ENCODE measurements around the gene EZR. TPM values are rescaled to one million over a fixed set of nuclear protein-coding genes. Genes with fewer than 3 reads are reported as not detected.

The EZR gene
- polyA plus RNA-seq, 3 donors: 68.1 to 95.8 (median 86.3) TPM

DNA sequence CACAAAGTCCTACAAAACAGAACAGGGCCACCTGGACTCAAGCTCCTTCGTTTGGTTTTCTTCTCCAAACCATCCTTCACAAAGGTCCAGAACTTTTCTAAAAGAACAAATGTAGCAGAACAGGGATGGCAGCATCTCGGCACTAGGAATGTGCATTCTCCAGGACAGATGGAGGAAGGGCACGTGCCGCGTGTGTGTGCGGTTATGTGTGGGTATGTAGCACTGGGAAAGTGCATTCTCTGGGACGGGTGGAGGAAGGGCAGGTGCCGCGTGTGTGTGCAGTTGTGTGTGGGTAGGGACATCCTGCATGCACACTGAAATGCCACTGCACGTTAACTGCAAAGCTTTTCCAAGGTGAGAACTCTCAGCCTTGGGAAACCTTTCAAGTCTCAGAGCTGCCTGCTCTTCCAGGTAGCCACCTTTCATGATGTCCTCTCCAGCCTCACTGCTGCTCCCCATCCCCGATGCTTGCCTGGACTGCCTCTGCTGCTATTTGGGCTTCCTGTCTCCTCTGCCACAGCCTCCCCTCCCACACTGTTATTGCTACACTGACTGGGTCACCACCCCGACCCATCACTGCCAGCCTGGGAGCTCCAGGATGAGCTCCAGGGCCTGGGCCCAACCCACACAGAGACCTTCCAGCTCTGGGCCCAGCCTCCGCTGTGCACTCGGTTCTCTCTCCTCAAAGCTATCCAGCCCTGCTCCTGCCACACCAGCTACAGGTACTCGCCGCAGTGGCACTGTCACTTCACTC lies 47.6 kb downstream of the EZR start:
- Histone ChIP-seq H2AFZ (ENCODE audit: insufficient read depth, low read depth, low read length, poor library complexity, severe bottlenecking) (no peak overlapping the region), H3K79me2 (ENCODE audit: insufficient read depth, low read length) (no peaks in the 10 kb centered on the region), H3K4me3 (replicated peaks in 1 of 3; ENCODE audit: low read depth in 2 of 3, low read length in 3 of 3) (no peak overlapping the region), H3K4me1 (ENCODE audit: control insufficient read depth in 1 of 2, insufficient read depth in 2 of 2, low read length in 2 of 2) (no peaks in the 10 kb centered on the region), H3K36me3 (replicated peaks in 1 of 2; ENCODE audit: control insufficient read depth in 1 of 2, insufficient read depth in 2 of 2, low read length in 2 of 2) (peaks cover 96 to 100% of the 10 kb centered on the region in 2 donors), H3K27me3 (ENCODE audit: control insufficient read depth in 2 of 2, insufficient read depth in 2 of 2, low read length in 2 of 2) (no peaks in the 10 kb centered on the region), H3K4me2 (replicated peaks; ENCODE audit: extremely low read depth, low read length, poor library complexity, severe bottlenecking) (no peak overlapping the region), H3K27ac (ENCODE audit: low read depth in 1 of 2, low read length in 2 of 2) (no peak overlapping the region), H3K9ac (ENCODE audit: insufficient read depth, low read length, poor library complexity, severe bottlenecking) (no peak overlapping the region), H4K20me1 (ENCODE audit: insufficient read depth, low read length) (peaks cover 58% of the 10 kb centered on the region), H3K9me3 (replicated peaks in 1 of 2; ENCODE audit: control insufficient read depth in 1 of 2, insufficient read depth in 1 of 2, low read length in 2 of 2) (no peaks in the 10 kb centered on the region)
- Mint-ChIP-seq H3K36me3 (peaks cover 96 to 99% of the 10 kb centered on the region in 2 donors), H3K4me1 (peaks cover 3% of the 10 kb centered on the region), H3K9me3 (no peaks in the 10 kb centered on the region), H3K27me3 (ENCODE audit: low read depth in 3 of 3) (peaks cover 0 to 2% (median 0%) of the 10 kb centered on the region in 3 donors), H3K27ac (peak overlapping the region in 5 of 7 donors; percentile 1 to 80 (median 59)), H3K4me3 (no peak overlapping the region)
- no peak for DNase-seq
- WGBS (ENCODE audit: insufficient coverage): 96% methylated on average over 12 of the region's 16 CpGs
- intact Hi-C loops (cut with micrococcal nuclease): loop anchor here in 1 of 2 donors (10.0 kb wide), 1 partner anchor 67 kb away; no protein-coding TSS in a partner anchor
- TF ChIP-seq, protein P1, sequence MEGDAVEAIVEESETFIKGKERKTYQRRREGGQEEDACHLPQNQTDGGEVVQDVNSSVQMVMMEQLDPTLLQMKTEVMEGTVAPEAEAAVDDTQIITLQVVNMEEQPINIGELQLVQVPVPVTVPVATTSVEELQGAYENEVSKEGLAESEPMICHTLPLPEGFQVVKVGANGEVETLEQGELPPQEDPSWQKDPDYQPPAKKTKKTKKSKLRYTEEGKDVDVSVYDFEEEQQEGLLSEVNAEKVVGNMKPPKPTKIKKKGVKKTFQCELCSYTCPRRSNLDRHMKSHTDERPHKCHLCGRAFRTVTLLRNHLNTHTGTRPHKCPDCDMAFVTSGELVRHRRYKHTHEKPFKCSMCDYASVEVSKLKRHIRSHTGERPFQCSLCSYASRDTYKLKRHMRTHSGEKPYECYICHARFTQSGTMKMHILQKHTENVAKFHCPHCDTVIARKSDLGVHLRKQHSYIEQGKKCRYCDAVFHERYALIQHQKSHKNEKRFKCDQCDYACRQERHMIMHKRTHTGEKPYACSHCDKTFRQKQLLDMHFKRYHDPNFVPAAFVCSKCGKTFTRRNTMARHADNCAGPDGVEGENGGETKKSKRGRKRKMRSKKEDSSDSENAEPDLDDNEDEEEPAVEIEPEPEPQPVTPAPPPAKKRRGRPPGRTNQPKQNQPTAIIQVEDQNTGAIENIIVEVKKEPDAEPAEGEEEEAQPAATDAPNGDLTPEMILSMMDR (IDR thresholded peaks at IDR 0.05): no peak

DNA sequence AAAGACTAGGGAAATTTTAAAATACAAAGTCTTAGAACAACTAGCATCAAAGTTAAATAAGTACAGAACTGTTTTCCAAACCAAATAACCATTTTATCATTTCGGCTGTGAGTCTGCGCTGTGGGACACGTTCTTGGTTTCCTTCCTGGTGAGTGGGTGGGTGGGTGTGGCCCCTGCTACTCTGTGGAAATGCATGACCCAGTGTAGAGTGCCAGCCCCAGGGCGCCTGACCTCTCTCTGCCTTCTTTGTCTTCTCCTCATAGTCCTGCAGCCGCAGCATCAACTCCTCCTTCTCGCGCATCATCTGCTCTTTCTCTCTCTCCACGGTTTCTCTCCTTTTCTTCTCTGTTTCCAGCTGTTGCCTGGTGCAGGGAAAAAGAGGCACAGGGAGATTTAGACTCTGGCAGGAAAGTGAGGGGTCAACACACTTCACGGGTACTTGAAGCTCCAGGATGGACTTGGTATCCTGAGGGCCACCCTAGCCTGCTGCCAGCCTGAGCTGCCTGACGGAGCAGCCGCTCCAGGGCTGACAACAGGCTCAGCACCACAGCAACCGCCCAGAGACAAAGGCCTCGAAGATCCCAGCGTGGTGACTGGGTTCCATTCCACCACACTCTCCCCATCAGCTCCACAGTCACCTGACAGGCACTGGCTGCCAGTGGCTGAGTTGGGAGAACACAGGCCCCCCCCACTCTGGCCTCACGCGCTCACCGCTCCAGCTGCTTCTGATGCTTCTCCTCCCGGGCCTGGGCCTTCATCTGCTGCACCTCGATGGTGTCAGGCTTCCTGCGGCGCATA lies 48.4 kb downstream of the EZR start:
- Mint-ChIP-seq H3K4me1 (peaks cover 3% of the 10 kb centered on the region), H3K4me3 (no peak overlapping the region), H3K36me3 (peaks cover 96 to 100% of the 10 kb centered on the region in 2 donors), H3K27ac (peak overlapping the region in 3 of 7 donors; percentile 68 to 80 (median 70)), H3K9me3 (no peaks in the 10 kb centered on the region), H3K27me3 (ENCODE audit: low read depth in 3 of 3) (peaks cover 0 to 2% (median 0%) of the 10 kb centered on the region in 3 donors)
- Histone ChIP-seq H3K27ac (ENCODE audit: low read depth in 1 of 2, low read length in 2 of 2) (peak overlapping the region in 1 of 2 donors; percentile 0), H3K9me3 (replicated peaks in 1 of 2; ENCODE audit: control insufficient read depth in 1 of 2, insufficient read depth in 1 of 2, low read length in 2 of 2) (no peaks in the 10 kb centered on the region), H3K27me3 (ENCODE audit: control insufficient read depth in 2 of 2, insufficient read depth in 2 of 2, low read length in 2 of 2) (no peaks in the 10 kb centered on the region), H3K4me1 (ENCODE audit: control insufficient read depth in 1 of 2, insufficient read depth in 2 of 2, low read length in 2 of 2) (no peaks in the 10 kb centered on the region), H3K4me3 (replicated peaks in 1 of 3; ENCODE audit: low read depth in 2 of 3, low read length in 3 of 3) (no peak overlapping the region), H3K36me3 (replicated peaks in 1 of 2; ENCODE audit: control insufficient read depth in 1 of 2, insufficient read depth in 2 of 2, low read length in 2 of 2) (peaks cover 96 to 100% of the 10 kb centered on the region in 2 donors), H4K20me1 (ENCODE audit: insufficient read depth, low read length) (peaks cover 52% of the 10 kb centered on the region), H2AFZ (ENCODE audit: insufficient read depth, low read depth, low read length, poor library complexity, severe bottlenecking) (no peak overlapping the region), H3K79me2 (ENCODE audit: insufficient read depth, low read length) (no peaks in the 10 kb centered on the region), H3K4me2 (replicated peaks; ENCODE audit: extremely low read depth, low read length, poor library complexity, severe bottlenecking) (no peak overlapping the region), H3K9ac (ENCODE audit: insufficient read depth, low read length, poor library complexity, severe bottlenecking) (no peak overlapping the region)
- WGBS (ENCODE audit: insufficient coverage): 96% methylated on average over 15 of the region's 21 CpGs
- no peak for DNase-seq
- TF ChIP-seq, protein P1 (IDR thresholded peaks at IDR 0.05): no peak
- intact Hi-C loops (cut with micrococcal nuclease): loop anchor here in 1 of 2 donors (10.0 kb wide), 1 partner anchor 66 kb away; no protein-coding TSS in a partner anchor
